Liver (tissue), 3 donors: ENCODE results near the gene AOPEP.

Source experiments
- FOXA1 ChIP-seq: IDR thresholded peaks from 2 replicates; pipeline ENCODE4 v1.6.1; 2016; ENCODE audit warnings: antibody characterized with exemption
- TAF1 ChIP-seq: conservative IDR thresholded peaks from 2 replicates; pipeline ENCODE4 v1.6.1; 2016; ENCODE audit warnings: antibody characterized with exemption, mild to moderate bottlenecking
- TF ChIP-seq, protein P1 (sequence below): fragments of 150-350 bp; IDR thresholded peaks from 2 replicates; pipeline ENCODE4 v1.5.1; 2017; ENCODE audit warnings: improper control_type of control experiment, low read depth, low read length; ENCODE audit not compliant: missing input control
- TF ChIP-seq, protein P2 (sequence below): IDR thresholded peaks from 2 replicates; pipeline ENCODE4 v1.6.1; 2016; ENCODE audit warnings: antibody characterized with exemption
- TF ChIP-seq, protein P3 (sequence below): IDR thresholded peaks from 2 replicates; pipeline ENCODE4 v1.6.1; 2016; ENCODE audit warnings: antibody characterized with exemption, mild to moderate bottlenecking
- TF ChIP-seq, protein P4 (sequence below): IDR thresholded peaks from 2 replicates; pipeline ENCODE4 v1.6.1; 2016; ENCODE audit warnings: antibody characterized with exemption
- donor health status: healthy.
- donor health status: healthy.

DNA sequence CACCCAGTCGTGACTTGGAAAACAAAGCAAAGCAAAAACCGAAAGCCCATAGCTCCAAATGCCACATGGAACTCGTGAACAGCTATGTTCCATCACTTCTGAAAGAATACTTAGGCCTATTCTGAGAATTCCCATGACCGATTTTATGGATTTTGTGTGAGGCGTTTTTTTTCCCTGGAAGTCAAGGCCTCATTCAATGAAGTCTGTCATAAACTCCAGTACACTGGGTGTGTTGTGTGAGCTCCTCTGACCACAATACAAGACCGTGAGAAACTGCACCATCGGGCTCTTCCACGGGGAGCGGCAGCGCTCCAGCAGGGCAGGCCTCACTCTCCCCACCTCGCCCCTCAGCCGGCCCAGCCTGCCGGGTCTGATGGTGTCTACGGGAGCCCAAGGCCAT lies 381.5 kb downstream of the AOPEP start:
- no peak for TF ChIP-seq FOXA1
- TF ChIP-seq, protein P1, sequence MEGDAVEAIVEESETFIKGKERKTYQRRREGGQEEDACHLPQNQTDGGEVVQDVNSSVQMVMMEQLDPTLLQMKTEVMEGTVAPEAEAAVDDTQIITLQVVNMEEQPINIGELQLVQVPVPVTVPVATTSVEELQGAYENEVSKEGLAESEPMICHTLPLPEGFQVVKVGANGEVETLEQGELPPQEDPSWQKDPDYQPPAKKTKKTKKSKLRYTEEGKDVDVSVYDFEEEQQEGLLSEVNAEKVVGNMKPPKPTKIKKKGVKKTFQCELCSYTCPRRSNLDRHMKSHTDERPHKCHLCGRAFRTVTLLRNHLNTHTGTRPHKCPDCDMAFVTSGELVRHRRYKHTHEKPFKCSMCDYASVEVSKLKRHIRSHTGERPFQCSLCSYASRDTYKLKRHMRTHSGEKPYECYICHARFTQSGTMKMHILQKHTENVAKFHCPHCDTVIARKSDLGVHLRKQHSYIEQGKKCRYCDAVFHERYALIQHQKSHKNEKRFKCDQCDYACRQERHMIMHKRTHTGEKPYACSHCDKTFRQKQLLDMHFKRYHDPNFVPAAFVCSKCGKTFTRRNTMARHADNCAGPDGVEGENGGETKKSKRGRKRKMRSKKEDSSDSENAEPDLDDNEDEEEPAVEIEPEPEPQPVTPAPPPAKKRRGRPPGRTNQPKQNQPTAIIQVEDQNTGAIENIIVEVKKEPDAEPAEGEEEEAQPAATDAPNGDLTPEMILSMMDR, result no peak
- TF ChIP-seq, protein P2, sequence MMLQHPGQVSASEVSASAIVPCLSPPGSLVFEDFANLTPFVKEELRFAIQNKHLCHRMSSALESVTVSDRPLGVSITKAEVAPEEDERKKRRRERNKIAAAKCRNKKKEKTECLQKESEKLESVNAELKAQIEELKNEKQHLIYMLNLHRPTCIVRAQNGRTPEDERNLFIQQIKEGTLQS, result no peak
- TF ChIP-seq, protein P3, sequence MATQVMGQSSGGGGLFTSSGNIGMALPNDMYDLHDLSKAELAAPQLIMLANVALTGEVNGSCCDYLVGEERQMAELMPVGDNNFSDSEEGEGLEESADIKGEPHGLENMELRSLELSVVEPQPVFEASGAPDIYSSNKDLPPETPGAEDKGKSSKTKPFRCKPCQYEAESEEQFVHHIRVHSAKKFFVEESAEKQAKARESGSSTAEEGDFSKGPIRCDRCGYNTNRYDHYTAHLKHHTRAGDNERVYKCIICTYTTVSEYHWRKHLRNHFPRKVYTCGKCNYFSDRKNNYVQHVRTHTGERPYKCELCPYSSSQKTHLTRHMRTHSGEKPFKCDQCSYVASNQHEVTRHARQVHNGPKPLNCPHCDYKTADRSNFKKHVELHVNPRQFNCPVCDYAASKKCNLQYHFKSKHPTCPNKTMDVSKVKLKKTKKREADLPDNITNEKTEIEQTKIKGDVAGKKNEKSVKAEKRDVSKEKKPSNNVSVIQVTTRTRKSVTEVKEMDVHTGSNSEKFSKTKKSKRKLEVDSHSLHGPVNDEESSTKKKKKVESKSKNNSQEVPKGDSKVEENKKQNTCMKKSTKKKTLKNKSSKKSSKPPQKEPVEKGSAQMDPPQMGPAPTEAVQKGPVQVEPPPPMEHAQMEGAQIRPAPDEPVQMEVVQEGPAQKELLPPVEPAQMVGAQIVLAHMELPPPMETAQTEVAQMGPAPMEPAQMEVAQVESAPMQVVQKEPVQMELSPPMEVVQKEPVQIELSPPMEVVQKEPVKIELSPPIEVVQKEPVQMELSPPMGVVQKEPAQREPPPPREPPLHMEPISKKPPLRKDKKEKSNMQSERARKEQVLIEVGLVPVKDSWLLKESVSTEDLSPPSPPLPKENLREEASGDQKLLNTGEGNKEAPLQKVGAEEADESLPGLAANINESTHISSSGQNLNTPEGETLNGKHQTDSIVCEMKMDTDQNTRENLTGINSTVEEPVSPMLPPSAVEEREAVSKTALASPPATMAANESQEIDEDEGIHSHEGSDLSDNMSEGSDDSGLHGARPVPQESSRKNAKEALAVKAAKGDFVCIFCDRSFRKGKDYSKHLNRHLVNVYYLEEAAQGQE, result no peak
- TF ChIP-seq TAF1, result no peak
- TF ChIP-seq, protein P4, sequence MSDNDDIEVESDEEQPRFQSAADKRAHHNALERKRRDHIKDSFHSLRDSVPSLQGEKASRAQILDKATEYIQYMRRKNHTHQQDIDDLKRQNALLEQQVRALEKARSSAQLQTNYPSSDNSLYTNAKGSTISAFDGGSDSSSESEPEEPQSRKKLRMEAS, result no peak
